NCI-H446 (cell line): ENCODE data around the gene EMC10.
"Not testable (repeated sequence)": the region's sequence is repeated elsewhere in the genome, so short reads cannot be mapped to it uniquely, and the experiment has no call there.

Source experiments
- DNase-seq, 2 experiments: peaks; one replicate each; lab custom pipeline; 2025; lab: John Stamatoyannopoulos, UW

The EMC10 gene

GRCh38 chr19:50476224-50476906, at the start of gene EMC10, which contains the start of gene GARIN5A:
TSS of gene EMC10 (plus strand) at chr19:50476507. CDS start at chr19:50476545, 38 bp downstream.
TSS of gene GARIN5A (minus strand) at chr19:50476848. CDS start at chr19:50476388, 460 bp downstream.
- DNase-seq: peak; percentile 38 to 80

- no peak for DNase-seq
These were observed 48.9 kb upstream of the EMC10 start for GRCh38 chr19:50427318-50427925.

GRCh38 chr19:50427997-50428425, 48.3 kb upstream of the EMC10 start:
- no peak for DNase-seq

- DNase-seq: no peak
These were observed 47.4 kb upstream of the EMC10 start for GRCh38 chr19:50428772-50429463.

- no peak for DNase-seq
These were observed 45.4 kb upstream of the EMC10 start for GRCh38 chr19:50430888-50431342.

- DNase-seq: peak; percentile 48 to 88
These were observed 44.7 kb upstream of the EMC10 start for GRCh38 chr19:50431343-50432220.

- peak in 1 of 2 experiments; percentile 41 for DNase-seq
These were observed 43.9 kb upstream of the EMC10 start, which contains the start of gene MYBPC2 for GRCh38 chr19:50432221-50433028. TSS of gene MYBPC2 (plus strand) at chr19:50432892. CDS start at chr19:50432954, 62 bp downstream.

GRCh38 chr19:50433201-50434180, 42.8 kb upstream of the EMC10 start:
- DNase-seq: no peak

GRCh38 chr19:50434525-50434924, 41.8 kb upstream of the EMC10 start:
- DNase-seq: no peak

- no peak for DNase-seq
These were observed 41.1 kb upstream of the EMC10 start for GRCh38 chr19:50435221-50435620.

GRCh38 chr19:50435627-50436026, 40.7 kb upstream of the EMC10 start:
- DNase-seq: no peak

GRCh38 chr19:50437862-50438449, 38.4 kb upstream of the EMC10 start:
- no peak for DNase-seq

GRCh38 chr19:50439130-50439529, 37.2 kb upstream of the EMC10 start:
- DNase-seq: not testable (repeated sequence)

GRCh38 chr19:50444059-50444458, 32.2 kb upstream of the EMC10 start:
- no peak for DNase-seq

- DNase-seq: no peak
These were observed 29.3 kb upstream of the EMC10 start for GRCh38 chr19:50447053-50447452.

- DNase-seq: no peak
These were observed 28.6 kb upstream of the EMC10 start for GRCh38 chr19:50447750-50448149.

GRCh38 chr19:50449236-50449899, 26.9 kb upstream of the EMC10 start:
- no peak for DNase-seq

GRCh38 chr19:50450369-50451222, 25.7 kb upstream of the EMC10 start:
- no peak for DNase-seq
